ENCODE measurements around the gene SLC39A11. TPM values are rescaled to one million over a fixed set of nuclear protein-coding genes. Genes with fewer than 3 reads are reported as not detected.
A peak's percentile ranks its signal among the peaks of the same experiment; 100 is the strongest.
"Not testable (repeated sequence)": the region's sequence is repeated elsewhere in the genome, so short reads cannot be mapped to it uniquely, and the experiment has no call there.

The SLC39A11 gene
- total RNA-seq, 1 experiment from 2014 or later: 15.8 TPM

GRCh38 chr17:73061161-73061560, 31.3 kb downstream of the SLC39A11 start:
- Mint-ChIP-seq H3K4me1 (ENCODE audit: insufficient read depth, unreplicated experiment) (peaks cover 5% of the 10 kb centered on the region), H3K36me3 (ENCODE audit: insufficient read depth, unreplicated experiment) (no peaks in the 10 kb centered on the region), H3K9me3 (ENCODE audit: unreplicated experiment) (no peaks in the 10 kb centered on the region), H3K27ac (ENCODE audit: low read depth, unreplicated experiment) (no peak overlapping the region), H3K4me3 (ENCODE audit: unreplicated experiment) (no peak overlapping the region), H3K27me3 (ENCODE audit: insufficient read depth, unreplicated experiment) (no peaks in the 10 kb centered on the region)
- no peak for DNase-seq (ENCODE audit: unreplicated experiment)
- intact Hi-C loops (cut with micrococcal nuclease): no loop called here
- ChIA-PET CTCF (interaction anchor here (1.1 kb wide), 1 partner anchor 12 kb away, joined by 5 read pairs; no protein-coding TSS in a partner anchor), POLR2A (no interaction called here)
- BruUV-seq (replicated peaks): no TSS peak
- TF ChIP-seq CTCF (IDR thresholded peaks at IDR 0.05; ENCODE audit: unreplicated experiment): no peak

- peaks cover 5% of the 10 kb centered on the region for H3K4me1 Mint-ChIP-seq (ENCODE audit: insufficient read depth, unreplicated experiment)
- H3K27me3 Mint-ChIP-seq (ENCODE audit: insufficient read depth, unreplicated experiment): no peaks in the 10 kb centered on the region
- no peaks in the 10 kb centered on the region for H3K36me3 Mint-ChIP-seq (ENCODE audit: insufficient read depth, unreplicated experiment)
- ChIA-PET CTCF (no interaction called here), POLR2A (no interaction called here)
- intact Hi-C loops (cut with micrococcal nuclease): no loop called here
- BruUV-seq (replicated peaks): no TSS peak
- no peak overlapping the region for H3K4me3 Mint-ChIP-seq (ENCODE audit: unreplicated experiment)
- no peak for DNase-seq (ENCODE audit: unreplicated experiment)
- H3K9me3 Mint-ChIP-seq (ENCODE audit: unreplicated experiment): no peaks in the 10 kb centered on the region
- no peak overlapping the region for H3K27ac Mint-ChIP-seq (ENCODE audit: low read depth, unreplicated experiment)
- no peak for TF ChIP-seq CTCF (IDR thresholded peaks at IDR 0.05; ENCODE audit: unreplicated experiment)
Observed at GRCh38 chr17:73060721-73061120, 31.8 kb downstream of the SLC39A11 start.

GRCh38 chr17:73059713-73060112, 32.8 kb downstream of the SLC39A11 start:
- POLR2A ChIA-PET; intact Hi-C loops (cut with micrococcal nuclease); H3K27me3 Mint-ChIP-seq (ENCODE audit: insufficient read depth, unreplicated experiment); H3K36me3 Mint-ChIP-seq (ENCODE audit: insufficient read depth, unreplicated experiment); H3K9me3 Mint-ChIP-seq (ENCODE audit: unreplicated experiment); H3K4me1 Mint-ChIP-seq (ENCODE audit: insufficient read depth, unreplicated experiment); BruUV-seq (replicated peaks); H3K4me3 Mint-ChIP-seq (ENCODE audit: unreplicated experiment); H3K27ac Mint-ChIP-seq (ENCODE audit: low read depth, unreplicated experiment): not testable (repeated sequence)
- DNase-seq (ENCODE audit: unreplicated experiment): peak; percentile 31
- CTCF ChIA-PET: interaction anchor here (0.6 kb wide), 1 partner anchor 107 kb away, joined by 3 read pairs; no protein-coding TSS in a partner anchor

- H3K36me3 Mint-ChIP-seq (ENCODE audit: insufficient read depth, unreplicated experiment): no peaks in the 10 kb centered on the region
- BruUV-seq (replicated peaks): no TSS peak
- H3K4me3 Mint-ChIP-seq (ENCODE audit: unreplicated experiment): no peak overlapping the region
- TF ChIP-seq CTCF (IDR thresholded peaks at IDR 0.05; ENCODE audit: unreplicated experiment): no peak
- H3K4me1 Mint-ChIP-seq (ENCODE audit: insufficient read depth, unreplicated experiment): peaks cover 5% of the 10 kb centered on the region
- no peak overlapping the region for H3K27ac Mint-ChIP-seq (ENCODE audit: low read depth, unreplicated experiment)
- H3K27me3 Mint-ChIP-seq (ENCODE audit: insufficient read depth, unreplicated experiment): no peaks in the 10 kb centered on the region
- DNase-seq (ENCODE audit: unreplicated experiment): peak; percentile 14
- intact Hi-C loops (cut with micrococcal nuclease): no loop called here
- ChIA-PET POLR2A (interaction anchor here (0.6 to 0.7 kb wide), 2 partner anchors 90 to 154 kb away, joined by 3 to 4 read pairs; no protein-coding TSS in a partner anchor), CTCF (no interaction called here)
- H3K9me3 Mint-ChIP-seq (ENCODE audit: unreplicated experiment): no peaks in the 10 kb centered on the region
Observed at GRCh38 chr17:73058022-73058421, 34.5 kb downstream of the SLC39A11 start.

- ChIA-PET POLR2A (interaction anchor here (0.7 kb wide), 1 partner anchor 153 kb away, joined by 3 read pairs; no protein-coding TSS in a partner anchor), CTCF (interaction anchor here (0.6 kb wide), 2 partner anchors 71 to 82 kb away, joined by 3 read pairs; no protein-coding TSS in a partner anchor)
- no peak overlapping the region for H3K4me3 Mint-ChIP-seq (ENCODE audit: unreplicated experiment)
- TF ChIP-seq CTCF (IDR thresholded peaks at IDR 0.05; ENCODE audit: unreplicated experiment): no peak
- no peaks in the 10 kb centered on the region for H3K9me3 Mint-ChIP-seq (ENCODE audit: unreplicated experiment)
- no peaks in the 10 kb centered on the region for H3K36me3 Mint-ChIP-seq (ENCODE audit: insufficient read depth, unreplicated experiment)
- no peaks in the 10 kb centered on the region for H3K27me3 Mint-ChIP-seq (ENCODE audit: insufficient read depth, unreplicated experiment)
- intact Hi-C loops (cut with micrococcal nuclease): no loop called here
- H3K27ac Mint-ChIP-seq (ENCODE audit: low read depth, unreplicated experiment): no peak overlapping the region
- peaks cover 5% of the 10 kb centered on the region for H3K4me1 Mint-ChIP-seq (ENCODE audit: insufficient read depth, unreplicated experiment)
- BruUV-seq (replicated peaks): no TSS peak
- no peak for DNase-seq (ENCODE audit: unreplicated experiment)
Observed at GRCh38 chr17:73057196-73057595, 35.3 kb downstream of the SLC39A11 start.
